Loucy (cell line): ENCODE results near the gene JOSD2.

Source experiments
- H2AFZ ChIP-seq: fragments of 200-600 bp; sonication (generic); 2 replicates; pipeline ENCODE4 v1.6.0; 2016; ENCODE audit warnings: antibody characterized with exemption, mild to moderate bottlenecking, low read length, moderate library complexity
- H3F3A ChIP-seq: fragments of 200-600 bp; 2 replicates; pipeline ENCODE4 v1.6.0; 2016; ENCODE audit warnings: antibody characterized with exemption, low read depth, mild to moderate bottlenecking
- H3K27me3 ChIP-seq: fragments of 200-600 bp; sonication (generic); 2 replicates; pipeline ENCODE4 v1.6.1; 2014; ENCODE audit warnings: low read length, mild to moderate bottlenecking; ENCODE audit not compliant: insufficient read depth, poor library complexity, severe bottlenecking
- H3K36me3 ChIP-seq: fragments of 200-600 bp; sonication (generic); 2 replicates; pipeline ENCODE4 v1.6.1; 2016; ENCODE audit warnings: low read length; ENCODE audit not compliant: insufficient read depth
- H3K4me1 ChIP-seq: fragments of 200-600 bp; sonication (generic); 2 replicates; pipeline ENCODE4 v1.5.1; 2014; ENCODE audit warnings: low read length, mild to moderate bottlenecking; ENCODE audit not compliant: insufficient read depth, poor library complexity, severe bottlenecking
- H3K4me2 ChIP-seq: fragments of 200-600 bp; sonication (generic); 2 replicates; pipeline ENCODE4 v1.6.0; 2014; ENCODE audit warnings: antibody characterized with exemption, low read length, low read depth, mild to moderate bottlenecking; ENCODE audit not compliant: poor library complexity, severe bottlenecking
- H3K4me3 ChIP-seq: fragments of 200-600 bp; sonication (generic); 2 replicates; pipeline ENCODE4 v1.5.1; 2014; ENCODE audit warnings: low read length, mild to moderate bottlenecking, mixed read lengths; ENCODE audit not compliant: poor library complexity, severe bottlenecking
- H3K79me2 ChIP-seq: fragments of 200-600 bp; sonication (generic); 2 replicates; pipeline ENCODE4 v1.6.1; 2014; ENCODE audit warnings: low read length; ENCODE audit not compliant: insufficient read depth
- H3K9ac ChIP-seq: fragments of 200-600 bp; sonication (generic); 2 replicates; pipeline ENCODE4 v1.6.0; 2014; ENCODE audit warnings: mild to moderate bottlenecking, low read depth, low read length, moderate library complexity; ENCODE audit not compliant: poor library complexity, severe bottlenecking
- H3K9me2 ChIP-seq: fragments of 200-600 bp; sonication (generic); replicated peaks from 2 replicates; pipeline ENCODE4 v1.6.1; 2016; ENCODE audit warnings: low read depth, low read length, mixed read lengths
- H3K9me3 ChIP-seq: fragments of 200-600 bp; sonication (generic); 2 replicates; pipeline ENCODE4 v1.6.1; 2014; ENCODE audit warnings: mild to moderate bottlenecking, antibody characterized with exemption, low read length, low read depth; ENCODE audit not compliant: insufficient read depth
- H4K20me1 ChIP-seq: fragments of 200-600 bp; sonication (generic); 2 replicates; pipeline ENCODE4 v1.6.0; 2014; ENCODE audit warnings: antibody characterized with exemption, low read length, mild to moderate bottlenecking; ENCODE audit not compliant: insufficient read depth, poor library complexity, severe bottlenecking
- EZH2phosphoT487 ChIP-seq: fragments of 200-600 bp; IDR thresholded peaks from 2 replicates; pipeline ENCODE4 v1.6.1; 2018; ENCODE audit warnings: antibody characterized with exemption, mild to moderate bottlenecking, moderate library complexity, borderline replicate concordance
- TF ChIP-seq, protein P1 (sequence below): fragments of 200-600 bp; sonication (generic); conservative IDR thresholded peaks from 2 replicates; pipeline ENCODE4 v1.5.1; 2014; ENCODE audit warnings: mild to moderate bottlenecking, antibody characterized with exemption, low read length

JOSD2 gene

GRCh38 chr19:50537306-50537685 is 26.3 kb upstream of the JOSD2 start:
- no peaks in the 10 kb centered on the region for H3F3A ChIP-seq

DNA sequence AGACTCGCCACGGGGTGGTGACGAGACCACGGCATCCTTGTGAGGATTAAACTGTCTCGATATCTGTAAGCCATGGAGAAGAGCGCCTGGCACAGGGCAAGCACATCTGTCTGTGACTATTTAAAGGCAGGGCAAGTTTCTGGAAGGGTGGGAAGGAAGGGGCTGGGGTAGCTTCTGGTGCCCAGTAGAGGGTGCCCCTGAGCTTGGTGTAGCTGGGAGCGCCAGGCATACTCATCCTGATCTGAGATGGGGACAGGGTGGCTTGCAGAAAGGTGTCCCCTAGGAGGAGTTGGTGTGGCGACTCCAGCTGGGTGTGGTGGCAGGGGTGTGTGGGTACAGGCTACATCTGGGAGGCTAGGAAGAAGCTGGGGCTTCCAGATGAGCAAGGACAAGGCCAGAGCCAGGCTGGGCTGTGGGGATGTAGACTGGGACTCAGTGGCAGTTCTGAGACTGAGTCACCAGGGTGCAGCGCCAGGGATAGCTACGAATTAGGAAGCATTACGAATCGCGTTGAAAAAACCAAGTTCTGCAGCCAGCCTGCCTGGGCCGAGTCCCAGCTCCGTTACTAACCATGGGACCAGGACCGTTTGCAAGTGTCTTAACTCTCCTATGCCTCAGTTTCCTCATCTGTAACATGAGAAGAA is 25.8 kb upstream of the JOSD2 start:
- no peak for TF ChIP-seq EZH2phosphoT487
- TF ChIP-seq, protein P1, sequence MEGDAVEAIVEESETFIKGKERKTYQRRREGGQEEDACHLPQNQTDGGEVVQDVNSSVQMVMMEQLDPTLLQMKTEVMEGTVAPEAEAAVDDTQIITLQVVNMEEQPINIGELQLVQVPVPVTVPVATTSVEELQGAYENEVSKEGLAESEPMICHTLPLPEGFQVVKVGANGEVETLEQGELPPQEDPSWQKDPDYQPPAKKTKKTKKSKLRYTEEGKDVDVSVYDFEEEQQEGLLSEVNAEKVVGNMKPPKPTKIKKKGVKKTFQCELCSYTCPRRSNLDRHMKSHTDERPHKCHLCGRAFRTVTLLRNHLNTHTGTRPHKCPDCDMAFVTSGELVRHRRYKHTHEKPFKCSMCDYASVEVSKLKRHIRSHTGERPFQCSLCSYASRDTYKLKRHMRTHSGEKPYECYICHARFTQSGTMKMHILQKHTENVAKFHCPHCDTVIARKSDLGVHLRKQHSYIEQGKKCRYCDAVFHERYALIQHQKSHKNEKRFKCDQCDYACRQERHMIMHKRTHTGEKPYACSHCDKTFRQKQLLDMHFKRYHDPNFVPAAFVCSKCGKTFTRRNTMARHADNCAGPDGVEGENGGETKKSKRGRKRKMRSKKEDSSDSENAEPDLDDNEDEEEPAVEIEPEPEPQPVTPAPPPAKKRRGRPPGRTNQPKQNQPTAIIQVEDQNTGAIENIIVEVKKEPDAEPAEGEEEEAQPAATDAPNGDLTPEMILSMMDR = 0 out of 2 replicates have a peak, but pooled peaks have one; percentile 14
- Histone ChIP-seq H3K4me3 (no peak overlapping the region), H3K4me1 (no peaks in the 10 kb centered on the region), H2AFZ (no peak overlapping the region), H3K9ac (no peak overlapping the region), H3K9me3 (peaks cover 4% of the 10 kb centered on the region; the same call in 1 of the 2 replicates), H3K4me2 (no peak overlapping the region), H3K79me2 (no peaks in the 10 kb centered on the region), H3K27me3 (no peaks in the 10 kb centered on the region), H4K20me1 (no peaks in the 10 kb centered on the region), H3K9me2 (no peaks in the 10 kb centered on the region), H3K36me3 (no peaks in the 10 kb centered on the region), H3F3A (no peaks in the 10 kb centered on the region)

More at GRCh38 chr19:50537306-50537685, 26.3 kb upstream of the JOSD2 start:
- no peaks in the 10 kb centered on the region for H3K27me3 ChIP-seq
- no peak overlapping the region for H2AFZ ChIP-seq
- H3K79me2 ChIP-seq = no peaks in the 10 kb centered on the region
- H3K4me2 ChIP-seq = no peak overlapping the region
- H3K9ac ChIP-seq = no peak overlapping the region
- H3K4me3 ChIP-seq = no peak overlapping the region
- no peaks in the 10 kb centered on the region for H3K4me1 ChIP-seq
- no peaks in the 10 kb centered on the region for H4K20me1 ChIP-seq
- no peaks in the 10 kb centered on the region for H3K36me3 ChIP-seq
- peaks cover 4% of the 10 kb centered on the region; the same call in 1 of the 2 replicates for H3K9me3 ChIP-seq
- H3K9me2 ChIP-seq = no peaks in the 10 kb centered on the region
- TF ChIP-seq, protein P1 = no peak
- no peak for TF ChIP-seq EZH2phosphoT487

GRCh38 chr19:50535672-50536187 is 24.7 kb upstream of the JOSD2 start:
- Histone ChIP-seq H2AFZ (no peak overlapping the region), H3K27me3 (no peaks in the 10 kb centered on the region), H3K9me3 (peaks cover 4% of the 10 kb centered on the region; the same call in 1 of the 2 replicates), H3F3A (no peaks in the 10 kb centered on the region), H3K4me1 (no peaks in the 10 kb centered on the region), H3K9me2 (no peaks in the 10 kb centered on the region), H3K79me2 (no peaks in the 10 kb centered on the region), H3K4me2 (no peak overlapping the region), H3K36me3 (no peaks in the 10 kb centered on the region), H3K4me3 (no peak overlapping the region), H4K20me1 (no peaks in the 10 kb centered on the region), H3K9ac (no peak overlapping the region)
- no peak for TF ChIP-seq EZH2phosphoT487
- TF ChIP-seq, protein P1 = no peak
